Heart right ventricle (tissue), 16 donors: ENCODE data around the gene ALDH16A1. TPM values are rescaled to one million over a fixed set of nuclear protein-coding genes. Genes with fewer than 3 reads are reported as not detected.
A peak's percentile ranks its signal among the peaks of the same experiment; 100 is the strongest.

ENCODE experiments used
- ATAC-seq, 8 donors: fragments of 200-7000 bp; cut with Tn5 transposase; one replicate each; pipeline ENCODE4 v1.9.1; 2020; ENCODE audit warnings: mild to moderate bottlenecking in 8 of 8, moderate library complexity in 8 of 8, moderate number of reproducible peaks in 1 of 8
- DNase-seq, 2 donors: peaks; one replicate each; pipeline ENCODE4 v3.0.0-alpha.2; 2020
- H3K27ac ChIP-seq, 10 donors: fragments of 200-600 bp; sonication (generic) in 2 of 10; one replicate each; pipeline versions ENCODE4 v1.5.0 to v1.8.0; 2020 to 2022; ENCODE audit warnings: mild to moderate bottlenecking in 3 of 10
- H3K27me3 ChIP-seq, 7 donors: fragments of 200-600 bp; one replicate each; pipeline ENCODE4 v1.8.0; 2021 to 2022; ENCODE audit warnings: mild to moderate bottlenecking in 2 of 7
- H3K36me3 ChIP-seq, 9 donors: fragments of 200-600 bp; sonication (generic) in 1 of 9; one replicate each; pipeline versions ENCODE4 v1.5.0 to v1.8.0; 2020 to 2022; ENCODE audit warnings: mild to moderate bottlenecking in 2 of 9
- H3K4me1 ChIP-seq, 9 donors: fragments of 200-600 bp; sonication (generic) in 1 of 9; one replicate each; pipeline versions ENCODE4 v1.5.0 to v1.8.0; 2020 to 2022; ENCODE audit warnings: mild to moderate bottlenecking in 4 of 9
- H3K4me3 ChIP-seq, 10 donors: fragments of 200-600 bp; sonication (generic) in 2 of 10; one replicate each; pipeline versions ENCODE4 v1.5.0 to v1.8.0; 2020 to 2022; ENCODE audit warnings: mild to moderate bottlenecking in 7 of 10, moderate library complexity in 2 of 10
- H3K9me3 ChIP-seq, 11 donors: fragments of 200-600 bp in 10 of 11; sonication (generic) in 2 of 11; one replicate each; pipeline versions ENCODE4 v1.5.0 to v1.8.0; 2013 to 2022; ENCODE audit warnings: mild to moderate bottlenecking in 2 of 11, control low read depth in 1 of 11, moderate library complexity in 1 of 11
- CTCF ChIP-seq, 9 donors: fragments of 200-600 bp; sonication (generic) in 2 of 9; IDR thresholded peaks; one replicate each; pipeline versions ENCODE4 v1.5.0 to v1.8.0; 2021 to 2022; ENCODE audit warnings: antibody characterized with exemption in 9 of 9, mild to moderate bottlenecking in 5 of 9, moderate library complexity in 1 of 9
- WGBS, 2 donors: extraction: QIAGEN DNeasy Blood & Tissue Kit; methylation state at CpG; one replicate each; pipeline ENCODE4 v1.1.7; 2013; ENCODE audit warnings: inconsistent platforms in 1 of 2; 5-methylcytosine and 5-hydroxymethylcytosine counted together
- intact Hi-C, 10 donors: fragments of 100-400 bp; cut with DNase I; formaldehyde crosslinking; loops; one replicate each; pipeline versions ENCODE4 v1.11.1 to v1.14.2; 2022
- polyA plus RNA-seq, 2 donors: library from polyadenylated mRNA; stranded (reverse); fragments of 200-250 nt; gene quantifications; one replicate each; pipeline ENCODE4 v1.2.3, GENCODE V29; 2013
- total RNA-seq, 10 donors: library from RNA; stranded (reverse); fragmentation: NEBNext Ultra II Directional in 3 of 10; extraction: Animal tissue kit (Norgen Biotek cat#: 25700) in 3 of 10; gene quantifications; one replicate each; pipeline versions ENCODE4 v1.2.1 to v1.2.4, GENCODE V29; 2021 to 2023
- donor health status: Arrhythmogenic right ventricular cardiomyopathy.
- donor health status: ischemic (EF 13 %, LVEDD 7.1; RV severe dilation, severe dysfunction).
- donor health status: healthy with polysubstance abuse.
- donor health status: DM: no; HTN: yes; CAD: no.
- donor health status: DM: no; HTN: no; CAD: no.
- donor health status: ischemic (EF 25% LVEDD 6.9; RV normal size, moderate dysfunction).
- donor health status: ischemic (EF 25% LVEDD 5.7; RV mildly dilated, moderate dysfunction).
- donor health status: healthy.
- donor health status: DM: yes; HTN: yes; CAD: no.
- donor health status: Ischemic cardiomyopathy.
- donor health status: ischemic (EF 35%, LVEDD 5.7; RV mildly dilated, moderate dysfunction).
- donor health status: nonischemic (EF 11% LVEDD 7.7; RV severe dilation, severe dysfunction).
- donor health status: DM: yes; HTN: yes; CAD: no.
- donor health status: PGD.
- donor health status: ischemic (EF 29% LVEDD 5.4; RV normal size, mild dysfunction).
- donor health status: nonischemic (EF 23%, LVEDD 6.1; RV moderate dilation, normal function).

Gene ALDH16A1
- total and polyA plus RNA-seq, 12 donors: 4.4 to 19.9 (median 8.7) TPM

- no peaks in the 10 kb centered on the region for H3K27me3 ChIP-seq
- no peak for DNase-seq
Observed at GRCh38 chr19:49463960-49464740, 11.1 kb downstream of the ALDH16A1 start.

GRCh38 chr19:49465371-49465770 is 12.3 kb downstream of the ALDH16A1 start:
- Histone ChIP-seq H3K27me3 (no peaks in the 10 kb centered on the region), H3K27ac (no peak overlapping the region), H3K9me3 (no peaks in the 10 kb centered on the region), H3K4me1 (peaks cover 3 to 24% (median 17%) of the 10 kb centered on the region in 9 donors), H3K36me3 (peaks cover 0 to 48% (median 7%) of the 10 kb centered on the region in 9 donors), H3K4me3 (no peak overlapping the region)
- 95 to 100% methylated on average over 3 of the region's 3 CpGs for WGBS, 2 donors
- no peak for DNase-seq
- intact Hi-C loops: no loop called here
- ATAC-seq: no peak
- TF ChIP-seq CTCF (IDR thresholded peaks at IDR 0.05): no peak

More at GRCh38 chr19:49463960-49464740, 11.1 kb downstream of the ALDH16A1 start:
- peak in 1 of 8 donors; percentile 28 for ATAC-seq
- H3K36me3 ChIP-seq: peaks cover 0 to 58% (median 7%) of the 10 kb centered on the region in 9 donors
- 93% methylated on average over 39 of the region's 39 CpGs for WGBS, 2 donors
- H3K4me1 ChIP-seq: peaks cover 0 to 12% (median 8%) of the 10 kb centered on the region in 9 donors
- TF ChIP-seq CTCF (IDR thresholded peaks at IDR 0.05): no peak
- intact Hi-C loops: no loop called here
- no peak overlapping the region for H3K27ac ChIP-seq
- H3K9me3 ChIP-seq: no peaks in the 10 kb centered on the region
- H3K4me3 ChIP-seq: no peak overlapping the region

GRCh38 chr19:49468199-49468598 is 15.2 kb downstream of the ALDH16A1 start:
- H3K4me3 ChIP-seq: no peak overlapping the region
- peaks cover 6 to 39% (median 23%) of the 10 kb centered on the region in 9 donors for H3K4me1 ChIP-seq
- no peak for TF ChIP-seq CTCF (IDR thresholded peaks at IDR 0.05)
- H3K27ac ChIP-seq: peak overlapping the region; percentile 58 to 86 (median 74)
- intact Hi-C loops: no loop called here
- no peak for DNase-seq
- H3K9me3 ChIP-seq: no peaks in the 10 kb centered on the region
- H3K27me3 ChIP-seq: no peaks in the 10 kb centered on the region
- peak in 1 of 8 donors; percentile 9 for ATAC-seq
- WGBS, 2 donors: 93 to 94% methylated on average over 19 of the region's 19 CpGs
- peaks cover 0 to 39% (median 7%) of the 10 kb centered on the region in 9 donors for H3K36me3 ChIP-seq

- Histone ChIP-seq H3K4me1 (peaks cover 7 to 46% (median 30%) of the 10 kb centered on the region in 9 donors), H3K9me3 (no peaks in the 10 kb centered on the region), H3K27me3 (no peaks in the 10 kb centered on the region), H3K36me3 (peaks cover 0 to 37% (median 7%) of the 10 kb centered on the region in 9 donors), H3K27ac (peak overlapping the region; percentile 58 to 86 (median 76)), H3K4me3 (no peak overlapping the region)
- ATAC-seq: peak; percentile 72 to 93 (median 88)
- no peak for TF ChIP-seq CTCF (IDR thresholded peaks at IDR 0.05)
- WGBS, 2 donors: 40 to 52% methylated on average over 15 of the region's 15 CpGs
- peak; percentile 75 to 92 for DNase-seq
- intact Hi-C loops: no loop called here
Observed at GRCh38 chr19:49468746-49469447, 15.9 kb downstream of the ALDH16A1 start.
